Activated naive CD4-positive, alpha-beta T cell treated with Interleukin-2 at 50 U/mL for 16 hours (primary cell): ENCODE measurements around the gene CDCA8.

ENCODE experiments used
- DNase-seq: peaks from one replicate; pipeline ENCODE4 v3.0.0-alpha.2; 2020

Gene CDCA8

DNA sequence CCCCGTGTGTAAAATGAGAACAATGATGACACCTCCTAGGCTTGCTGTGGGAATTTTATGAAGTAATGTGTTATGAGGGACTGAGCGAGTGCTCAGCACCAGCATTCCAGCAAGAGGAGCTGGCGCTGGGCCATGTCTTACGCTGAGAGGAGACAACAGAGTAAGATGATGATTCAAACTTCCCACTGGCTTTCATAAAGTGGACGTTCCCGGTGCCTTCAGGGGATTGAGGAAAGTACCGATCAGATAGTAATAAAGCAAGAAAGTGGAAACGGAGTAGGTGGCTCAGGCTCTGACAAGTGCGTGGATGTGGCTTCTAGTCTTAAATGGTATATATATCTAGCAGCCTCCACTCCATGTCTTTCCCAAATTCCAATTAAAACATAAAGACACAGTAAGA, 48.8 kb downstream of the CDCA8 start:
- DNase-seq, result no peak

DNA sequence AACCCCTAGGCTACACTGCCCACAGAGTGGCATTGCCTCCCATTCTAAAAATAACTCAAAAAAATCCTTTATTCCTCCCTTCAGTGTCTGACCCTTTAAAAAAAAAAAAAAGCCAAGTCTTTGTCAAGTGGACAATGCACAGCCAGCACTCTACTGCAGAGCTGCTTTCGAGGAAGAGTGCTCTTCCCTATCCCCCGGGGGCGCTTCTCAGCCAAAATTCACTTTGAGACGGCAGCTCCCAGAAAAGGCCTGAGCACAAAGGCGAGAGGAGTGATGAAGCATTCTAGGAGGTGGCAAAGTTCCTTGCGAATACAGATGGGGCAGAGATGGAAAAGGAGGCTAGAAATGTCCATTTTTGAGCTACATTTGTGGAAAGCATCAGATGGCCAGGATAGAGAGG, 49.3 kb downstream of the CDCA8 start:
- DNase-seq, result no peak

DNA sequence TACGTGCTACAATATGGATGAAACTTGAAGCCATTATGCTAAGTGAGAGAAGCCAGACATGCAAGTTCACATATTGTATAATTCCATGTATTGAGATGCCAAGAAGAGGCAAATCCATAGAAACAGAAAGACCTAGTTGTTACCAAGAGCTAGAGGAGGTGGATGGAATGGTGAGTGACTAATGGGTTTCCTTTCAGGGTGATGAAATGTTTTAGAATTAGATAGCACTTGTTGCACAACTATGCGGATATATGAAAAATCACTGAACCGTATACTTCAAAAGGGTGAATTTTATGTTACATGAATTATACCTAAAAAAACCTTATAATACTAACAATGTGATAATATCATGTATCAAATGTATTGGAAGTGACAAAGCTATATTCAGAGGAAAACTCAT, 54.5 kb downstream of the CDCA8 start:
- no peak for DNase-seq

DNA sequence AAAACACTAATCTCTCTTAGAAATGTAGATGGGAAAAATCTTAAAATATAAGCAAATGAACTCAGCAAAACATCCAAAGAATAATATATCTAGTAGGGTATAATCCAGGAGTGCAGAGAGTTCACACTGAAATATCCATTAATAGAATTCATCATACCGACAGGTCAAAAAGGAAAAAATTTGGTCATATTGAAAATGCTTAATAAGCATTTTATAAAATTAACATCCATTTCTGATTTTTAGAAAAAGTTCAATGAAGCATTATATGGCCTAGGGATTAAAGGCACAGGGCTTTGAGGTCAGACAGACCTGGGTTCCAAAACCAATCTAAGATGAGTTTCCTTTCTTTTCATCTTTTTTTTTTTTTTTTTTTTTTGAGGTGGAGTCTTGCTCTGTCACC, 56.2 kb downstream of the CDCA8 start:
- DNase-seq, result no peak

DNA sequence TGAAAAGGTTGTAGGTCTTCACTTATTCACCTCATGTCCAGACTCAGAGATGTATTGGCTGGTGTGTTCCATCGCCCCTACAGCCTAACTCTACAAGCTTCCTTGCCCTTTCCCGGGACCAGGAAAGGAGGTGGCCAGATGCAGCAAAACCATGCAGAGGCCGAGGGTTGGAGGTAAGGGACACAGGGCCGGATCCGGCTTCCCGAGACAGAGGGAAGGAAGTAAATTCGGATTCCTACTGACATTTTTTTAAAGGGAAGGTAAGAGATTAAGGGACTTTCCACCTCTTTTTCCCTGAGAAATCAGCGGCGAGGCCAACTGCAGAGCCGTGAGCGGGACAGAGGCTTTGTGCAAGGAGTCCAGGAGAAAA, 59.9 kb downstream of the CDCA8 start:
- DNase-seq, result no peak

DNA sequence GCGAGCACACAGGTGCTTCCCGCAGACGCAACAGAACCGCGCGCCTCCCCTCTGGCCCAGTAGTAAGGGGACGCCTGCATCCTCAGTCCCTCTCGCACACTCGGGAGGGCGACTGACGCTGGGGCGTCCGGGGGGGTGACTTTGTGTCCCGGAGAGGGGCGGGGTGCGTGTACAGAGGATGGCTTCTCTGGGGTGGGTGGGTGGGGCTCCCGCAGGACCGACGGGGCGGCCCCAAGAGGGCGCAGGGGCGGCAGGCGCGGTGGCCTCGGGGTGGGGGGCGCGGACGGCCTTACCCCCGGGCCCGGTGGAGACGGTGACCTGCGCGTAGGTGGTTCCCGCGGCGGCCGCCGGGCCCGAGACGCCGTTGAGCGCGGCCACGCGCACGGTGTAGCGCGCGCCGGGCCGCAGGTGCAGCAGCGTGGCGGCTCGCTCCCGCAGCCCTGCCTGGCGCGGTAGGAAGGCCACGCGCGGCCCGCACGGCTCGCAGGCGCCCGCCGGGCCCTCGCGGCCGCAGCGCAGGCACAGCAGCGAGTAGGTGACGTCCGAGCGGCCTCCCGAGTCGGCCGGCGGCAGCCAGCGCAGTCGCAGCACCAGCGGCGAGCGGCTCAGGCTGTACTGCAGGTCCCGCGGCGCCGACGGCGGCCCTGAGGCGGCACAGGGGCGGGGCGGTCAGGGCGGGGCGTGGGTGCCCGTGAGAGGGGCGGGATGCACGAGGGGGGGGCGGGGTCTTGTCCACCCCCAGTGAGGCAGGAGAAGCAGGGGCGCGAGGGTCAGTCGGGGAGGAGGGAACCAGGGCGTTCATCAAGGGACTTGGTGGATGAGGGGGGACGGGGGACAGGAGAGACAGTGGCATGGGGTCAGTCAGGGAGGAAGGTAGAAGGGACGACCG, 60.5 kb downstream of the CDCA8 start:
- DNase-seq, result peak; percentile 25

DNA sequence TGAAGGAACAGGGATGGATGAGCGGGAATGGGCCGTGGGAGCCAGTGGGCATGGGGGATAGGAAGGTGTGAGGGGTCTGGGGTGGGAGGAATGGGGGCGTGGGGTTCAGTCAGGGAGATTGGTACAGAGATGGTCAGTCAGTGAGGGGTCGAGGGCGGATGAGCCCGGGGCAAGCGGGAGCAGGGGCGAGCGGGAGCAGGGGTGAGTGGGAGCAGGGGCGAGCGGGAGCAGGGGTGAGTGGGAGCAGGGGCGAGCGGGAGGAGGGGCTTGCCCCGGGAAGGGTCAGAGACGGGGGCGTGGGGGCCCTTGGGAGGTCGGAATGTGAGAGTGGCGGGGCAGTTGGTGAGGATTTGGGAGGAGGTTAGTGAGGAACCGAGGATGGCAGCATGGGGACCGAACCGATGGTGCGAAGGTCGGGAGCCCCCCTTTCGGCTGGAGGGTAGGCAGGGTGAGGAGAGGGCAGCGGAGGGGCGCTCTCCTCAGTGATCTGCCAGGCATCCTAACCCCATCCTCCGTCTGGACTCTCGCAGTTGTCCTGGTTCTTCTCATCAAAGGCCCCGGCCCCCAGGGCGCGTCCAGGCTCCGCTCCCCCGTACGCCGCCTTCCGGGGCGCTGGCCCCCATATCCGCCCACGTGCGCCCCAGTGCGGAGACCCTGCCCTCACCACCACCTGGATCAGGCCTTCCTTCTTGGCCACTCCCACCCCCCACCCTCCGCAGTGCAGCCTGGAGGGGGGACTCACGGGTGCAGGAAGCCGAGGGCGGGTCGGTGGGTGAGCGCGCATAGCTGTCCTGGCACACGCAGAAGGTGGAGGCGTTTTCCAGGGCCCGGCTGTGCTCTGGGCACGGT, 61.4 kb downstream of the CDCA8 start:
- no peak for DNase-seq

DNA sequence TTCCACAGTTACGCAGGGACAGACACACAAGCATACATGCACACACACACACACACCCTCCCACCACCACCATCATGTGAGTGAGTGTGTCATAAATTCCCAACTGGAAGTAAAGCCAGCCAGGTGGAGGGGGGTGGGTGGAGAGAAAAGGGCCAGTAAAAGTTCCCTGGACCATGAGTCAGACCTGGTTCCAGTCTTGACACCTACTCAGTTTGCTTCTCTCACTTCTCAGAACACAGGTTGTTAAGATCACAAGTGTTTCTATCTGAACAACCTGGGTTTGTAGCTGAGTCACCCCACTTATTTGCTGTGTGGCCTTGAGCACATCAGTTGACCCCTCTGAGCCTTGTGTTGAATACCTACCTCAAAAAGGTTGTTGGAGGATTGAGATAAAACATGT, 63.0 kb downstream of the CDCA8 start:
- DNase-seq, result peak; percentile 22

DNA sequence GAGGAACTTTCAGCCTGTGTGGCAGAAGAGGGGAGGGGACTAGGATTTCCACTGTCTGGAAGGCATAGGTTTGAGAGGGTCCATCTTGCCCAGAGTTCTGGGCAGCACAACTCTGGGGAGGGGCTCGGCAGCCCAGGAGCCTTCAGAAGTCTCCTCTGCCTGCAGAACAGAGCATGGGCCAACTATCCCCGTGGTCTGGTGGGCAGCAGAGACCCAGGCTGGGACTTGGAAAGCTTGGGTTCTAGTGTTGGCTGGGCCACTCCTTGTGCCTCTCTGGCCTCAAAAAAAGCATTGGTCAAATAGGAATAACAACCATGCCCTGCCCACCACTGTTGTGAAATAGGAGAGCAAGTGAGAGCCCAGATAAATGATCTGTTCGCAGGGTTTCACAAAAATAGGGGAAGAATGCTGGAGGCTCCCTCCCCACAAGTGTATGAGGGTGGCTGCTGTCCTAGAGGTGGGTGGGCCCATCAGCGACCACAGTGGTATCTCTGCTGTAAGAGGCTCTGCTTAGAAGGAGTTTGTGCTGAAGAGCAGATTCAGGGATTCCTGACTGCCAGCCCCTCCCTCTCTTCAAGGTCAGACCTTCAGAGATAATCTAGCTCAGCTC, 63.7 kb downstream of the CDCA8 start:
- DNase-seq, result no peak
